NCI-H2107 treated with DMSO at 0.1 percent for 48 hours (cell line): ENCODE measurements around the gene NF1.
"Not testable (repeated sequence)": the region's sequence is repeated elsewhere in the genome, so short reads cannot be mapped to it uniquely, and the experiment has no call there.

Source experiments
- DNase-seq: peaks from one replicate; lab custom pipeline; 2025; ENCODE audit not compliant: unreplicated experiment; lab: John Stamatoyannopoulos, UW

NF1 gene

DNA sequence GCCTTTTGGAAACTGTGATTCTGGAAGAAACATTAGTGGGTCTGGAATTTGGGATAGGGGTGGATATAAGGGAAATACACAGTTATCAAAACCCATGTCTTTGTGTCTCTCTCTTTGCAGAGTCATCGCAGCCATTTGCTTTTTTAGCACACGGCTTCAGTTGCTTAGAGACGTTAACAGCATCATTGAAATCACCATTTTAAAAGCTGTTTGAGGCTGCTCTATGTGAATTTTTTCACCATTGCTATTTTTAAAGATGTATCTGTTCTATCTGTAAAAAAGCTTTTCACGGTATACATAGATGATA lies 155.0 kb downstream of the NF1 start:
- DNase-seq, result no peak

DNA sequence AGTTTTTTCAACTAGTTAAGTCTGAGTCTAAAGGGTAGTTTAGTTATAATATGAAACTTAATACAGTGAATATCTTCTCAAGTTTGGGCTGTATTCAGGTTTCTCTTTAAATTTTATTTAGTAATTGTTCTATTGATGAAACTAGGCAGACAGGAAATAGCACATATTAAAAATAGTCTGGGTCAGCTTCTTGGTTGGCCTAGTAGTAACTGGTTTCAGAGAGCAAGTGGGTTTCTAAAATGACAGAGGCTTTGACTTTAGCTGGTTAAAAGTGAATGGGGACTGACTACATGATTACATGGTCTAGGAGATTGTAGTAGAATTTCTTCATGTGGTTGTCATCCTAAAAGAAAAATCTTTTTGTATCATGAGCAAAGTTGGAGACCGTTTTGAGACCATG lies 155.5 kb downstream of the NF1 start:
- DNase-seq, result no peak

DNA sequence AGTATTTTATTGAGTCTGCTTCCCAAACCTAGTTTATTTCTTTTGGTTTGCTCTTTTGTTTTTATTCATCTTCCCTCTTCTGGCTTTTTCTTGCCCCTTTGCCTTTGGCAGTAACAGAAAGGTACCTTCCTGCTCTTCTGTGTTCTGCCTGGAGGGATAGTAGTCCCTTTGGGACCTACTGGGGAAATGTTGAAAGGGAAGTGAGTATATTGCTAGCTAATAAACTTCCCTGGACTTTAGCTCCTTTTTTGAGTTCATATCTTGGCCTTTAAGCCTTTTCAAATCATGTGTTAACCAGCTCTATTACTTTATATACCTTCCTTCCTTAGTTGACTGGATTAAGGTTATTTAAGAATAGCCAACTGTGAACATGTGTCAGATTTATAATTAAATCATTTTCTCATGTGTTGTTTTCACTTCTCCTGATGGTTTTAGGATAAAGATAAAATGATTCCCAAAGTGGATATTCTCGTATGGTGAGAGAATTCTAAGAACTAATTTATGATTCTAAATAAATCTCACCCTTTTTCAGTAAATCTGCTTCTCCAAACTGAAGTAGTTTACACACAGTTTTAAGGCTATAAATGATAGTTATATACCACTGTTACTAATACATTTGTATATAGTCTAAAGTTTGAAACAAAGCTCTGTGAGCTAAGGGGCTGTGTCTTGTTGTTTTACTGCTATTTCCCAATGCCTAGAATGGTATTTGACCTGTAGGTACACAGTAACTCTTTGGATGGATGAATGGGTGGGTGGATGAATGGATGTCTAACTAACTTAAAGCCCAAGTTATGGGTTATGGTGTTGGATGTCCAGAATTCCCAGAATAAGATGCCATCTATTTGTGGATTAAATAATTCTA lies 156.6 kb downstream of the NF1 start:
- DNase-seq, result no peak

DNA sequence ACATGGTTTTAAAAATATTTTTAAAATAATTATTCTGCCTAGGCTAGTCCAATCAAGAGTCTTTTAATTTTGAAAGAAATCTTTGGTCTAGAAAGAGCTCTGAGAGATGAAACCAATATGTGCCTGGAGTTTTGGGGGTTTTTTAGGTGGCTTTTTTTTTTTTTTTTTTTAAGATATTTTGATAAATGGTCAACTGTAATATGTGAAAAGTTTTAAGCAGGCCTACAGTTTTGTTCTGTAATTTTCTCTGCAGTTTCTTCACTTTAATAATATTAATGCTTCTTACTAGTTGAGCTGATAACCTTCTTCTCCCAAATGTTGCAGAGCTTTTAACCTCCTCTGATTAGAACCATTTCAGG lies 157.2 kb downstream of the NF1 start:
- DNase-seq, result no peak

DNA sequence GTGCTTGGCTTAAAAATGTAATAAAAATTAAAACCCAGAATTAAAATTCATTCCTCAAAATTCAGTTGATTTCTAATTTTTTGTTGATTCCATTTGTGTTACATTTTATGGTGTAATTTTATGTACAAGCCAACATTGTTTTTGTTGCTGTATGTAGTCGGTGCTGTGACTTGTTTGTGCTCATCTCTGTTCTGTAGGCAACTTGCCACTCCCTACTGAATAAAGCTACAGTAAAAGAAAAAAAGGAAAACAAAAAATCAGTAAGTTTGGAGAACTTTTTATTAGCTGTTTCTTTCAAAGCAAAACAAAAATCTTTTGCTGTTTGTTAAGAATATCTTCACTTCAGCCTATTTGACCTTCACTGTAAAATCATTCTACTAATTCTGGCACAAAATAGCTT lies 158.0 kb downstream of the NF1 start:
- DNase-seq, result no peak

DNA sequence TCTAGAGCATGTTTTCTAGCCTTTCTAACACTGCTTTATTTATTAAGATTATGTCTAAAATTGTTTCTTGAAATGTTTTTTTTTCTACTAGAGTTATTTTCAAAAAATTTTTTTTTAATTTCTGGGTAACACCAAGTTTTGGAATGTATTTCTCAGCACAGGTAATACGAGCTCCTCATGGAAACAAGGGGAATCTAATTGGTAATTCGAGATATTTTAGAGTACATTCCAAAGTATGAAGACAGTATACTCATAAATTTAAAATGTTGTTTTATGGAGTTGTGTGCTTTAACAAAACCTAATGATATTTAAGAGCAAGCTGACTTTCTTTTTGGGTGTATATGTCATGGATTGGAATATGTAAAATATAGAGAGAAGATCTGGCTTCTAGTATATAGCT lies 159.9 kb downstream of the NF1 start:
- DNase-seq, result no peak

DNA sequence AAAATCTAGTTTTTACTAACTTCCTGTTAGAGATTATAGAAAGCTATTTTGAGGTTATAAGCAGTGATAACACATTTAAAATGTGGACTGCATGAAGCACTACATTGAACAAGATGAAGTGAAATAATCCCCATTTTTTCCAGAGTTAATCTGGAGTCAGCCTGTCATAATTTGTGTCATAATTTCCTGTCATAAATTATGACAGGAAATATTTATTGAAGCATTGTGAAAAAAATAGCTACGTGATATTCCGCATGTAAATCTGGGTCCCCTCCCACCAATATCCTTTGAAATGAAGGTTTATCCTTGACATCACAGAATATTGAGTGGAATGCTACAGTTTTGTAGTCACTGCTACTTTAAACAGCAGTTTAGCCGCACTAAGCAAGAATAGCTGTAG lies 162.2 kb downstream of the NF1 start:
- no peak for DNase-seq

DNA sequence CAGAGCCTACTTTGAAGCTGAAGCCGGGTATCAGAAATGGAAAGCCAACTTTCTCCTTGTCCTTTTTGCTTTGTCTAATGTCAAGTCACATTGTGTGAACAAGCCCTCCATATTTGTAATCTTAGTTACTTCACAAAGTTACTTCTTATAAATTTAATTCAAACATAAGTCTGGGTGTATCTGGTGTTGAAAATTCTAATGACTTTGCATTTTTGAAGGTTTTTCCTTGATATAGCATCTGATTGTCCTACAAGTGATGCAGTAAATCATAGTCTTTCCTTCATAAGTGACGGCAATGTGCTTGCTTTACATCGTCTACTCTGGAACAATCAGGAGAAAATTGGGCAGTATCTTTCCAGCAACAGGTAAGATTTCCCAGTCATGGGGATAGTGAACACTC lies 165.4 kb downstream of the NF1 start:
- DNase-seq, result no peak

DNA sequence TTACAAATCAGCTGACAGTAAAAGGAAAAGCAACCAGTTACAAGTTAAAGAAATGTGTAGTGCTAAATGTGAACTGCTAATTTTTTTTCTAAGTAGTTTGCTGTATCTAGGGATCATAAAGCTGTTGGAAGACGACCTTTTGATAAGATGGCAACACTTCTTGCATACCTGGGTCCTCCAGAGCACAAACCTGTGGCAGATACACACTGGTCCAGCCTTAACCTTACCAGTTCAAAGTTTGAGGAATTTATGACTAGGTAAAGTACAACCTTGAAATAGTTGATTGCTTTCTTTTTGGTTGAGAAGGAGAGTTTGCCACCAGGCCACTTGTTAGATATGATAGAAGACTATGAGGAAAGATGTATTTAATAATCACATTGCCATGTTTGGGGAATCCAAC lies 166.8 kb downstream of the NF1 start:
- no peak for DNase-seq

DNA sequence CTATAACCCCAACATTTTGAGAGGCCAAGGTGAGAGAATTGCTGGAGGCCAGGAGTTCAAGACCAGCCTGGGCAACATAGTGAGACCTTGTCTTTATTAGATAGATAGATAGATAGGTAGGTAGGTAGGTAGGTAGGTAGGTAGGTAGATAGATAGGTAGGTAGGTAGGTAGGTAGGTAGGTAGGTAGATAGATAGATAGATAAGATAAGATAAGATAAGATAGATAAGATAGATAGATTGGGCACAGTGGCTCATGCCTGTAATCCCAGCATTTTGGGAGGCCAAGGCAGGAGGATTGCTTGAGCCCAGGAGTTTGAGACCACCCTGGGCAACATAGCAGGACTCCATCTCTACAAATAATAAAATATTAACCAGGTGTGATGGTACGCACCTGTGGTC lies 168.1 kb downstream of the NF1 start:
- DNase-seq, result not testable (repeated sequence)

DNA sequence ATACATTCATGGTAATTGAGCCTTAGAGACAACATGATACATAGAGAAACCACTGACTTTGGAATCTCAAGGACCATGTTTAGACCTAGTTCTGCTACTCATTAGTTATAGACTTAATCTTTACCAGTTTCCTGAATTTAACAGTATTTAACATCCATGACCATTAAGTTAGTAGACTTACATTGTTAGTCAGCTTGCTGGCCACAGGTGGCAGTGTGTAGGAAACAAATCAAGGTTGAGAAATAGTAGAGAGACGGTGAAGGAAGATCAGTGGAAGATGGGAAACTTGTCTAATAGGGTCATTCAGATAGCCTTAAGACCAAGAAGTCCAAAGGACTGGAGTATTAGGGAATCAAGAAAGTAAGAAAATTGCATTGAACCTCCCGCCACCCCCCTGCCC lies 171.3 kb downstream of the NF1 start:
- DNase-seq, result no peak

DNA sequence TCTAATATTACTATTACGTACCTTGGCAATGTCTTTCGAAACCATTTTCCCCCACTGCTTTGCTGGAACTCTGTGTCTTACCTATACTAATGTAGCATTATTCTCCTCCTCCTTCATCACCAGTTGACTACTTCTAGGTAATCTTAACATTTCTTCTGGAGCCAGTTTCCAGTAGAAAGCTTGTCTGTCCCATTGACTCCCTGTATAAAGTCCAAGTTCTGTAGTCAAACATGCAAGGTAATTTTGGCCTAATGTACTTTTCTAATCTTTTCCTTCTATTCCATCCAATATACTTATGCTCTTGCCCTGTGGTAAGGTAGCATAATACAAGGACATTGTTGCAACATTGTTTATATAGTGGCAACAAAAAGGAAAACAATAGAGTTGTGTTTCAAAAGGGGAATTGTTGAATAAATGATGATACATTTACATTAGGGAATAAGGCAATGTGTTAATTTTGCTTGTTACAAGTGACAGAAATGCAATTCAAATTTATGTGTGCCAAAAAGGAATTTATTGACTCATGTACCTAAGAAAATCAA lies 174.3 kb downstream of the NF1 start:
- no peak for DNase-seq

DNA sequence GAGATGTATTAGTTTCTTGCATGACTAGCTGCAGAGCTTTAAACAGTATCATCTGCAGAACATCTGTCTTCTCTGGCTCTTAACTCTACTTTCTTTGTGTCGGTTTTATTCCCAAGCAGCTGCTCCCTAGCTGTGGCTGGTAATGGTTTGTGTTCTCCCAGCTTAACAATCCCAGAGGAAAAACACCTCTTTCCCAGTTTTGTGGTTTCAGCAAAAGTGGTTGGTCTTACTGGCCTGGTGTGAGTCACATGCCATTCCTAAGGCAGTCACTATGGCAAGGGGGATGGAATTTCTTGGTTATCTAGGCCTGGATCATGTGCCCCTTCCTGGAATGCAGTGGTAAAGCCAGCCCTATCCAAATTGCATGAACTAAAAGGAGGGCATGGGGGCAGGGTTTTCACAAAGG lies 174.8 kb downstream of the NF1 start:
- DNase-seq, result peak; percentile 40

DNA sequence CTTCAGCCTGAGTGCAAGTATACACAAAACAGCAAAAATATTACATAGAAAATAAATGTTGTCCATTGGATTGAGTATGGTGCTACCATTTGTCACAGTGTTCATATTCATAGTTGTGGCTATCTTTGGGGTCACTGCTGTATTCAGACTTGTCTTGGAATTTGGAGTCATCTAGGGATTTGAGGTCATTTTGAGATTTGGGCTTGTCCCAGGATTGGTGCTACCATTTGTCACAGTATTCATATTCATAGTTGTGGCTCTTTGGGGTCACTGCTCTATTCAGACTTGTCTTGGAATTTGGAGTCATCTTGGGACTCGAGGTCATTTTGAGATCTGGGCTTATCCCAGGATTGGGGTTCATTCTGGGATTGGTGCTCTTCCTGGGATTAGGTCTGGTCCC lies 177.5 kb downstream of the NF1 start:
- DNase-seq, result no peak

DNA sequence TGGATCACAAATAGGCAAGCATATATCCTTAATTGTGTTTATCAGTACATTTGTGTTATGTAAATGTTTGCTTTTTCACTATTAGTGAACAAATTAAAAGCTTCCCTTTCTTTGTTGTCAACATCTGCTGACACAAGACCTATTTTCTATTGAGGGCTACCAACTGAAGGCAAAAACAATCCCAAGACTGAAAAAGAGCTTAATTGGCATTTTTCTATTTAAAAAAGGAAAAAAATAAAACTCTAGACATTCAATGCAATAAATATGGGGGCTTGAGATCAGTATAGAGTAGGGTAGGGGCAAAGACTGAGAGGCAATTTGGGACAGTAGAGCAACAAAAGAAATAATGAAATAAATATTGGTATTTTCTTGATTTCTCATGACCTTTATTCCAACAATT lies 178.0 kb downstream of the NF1 start:
- DNase-seq, result no peak

DNA sequence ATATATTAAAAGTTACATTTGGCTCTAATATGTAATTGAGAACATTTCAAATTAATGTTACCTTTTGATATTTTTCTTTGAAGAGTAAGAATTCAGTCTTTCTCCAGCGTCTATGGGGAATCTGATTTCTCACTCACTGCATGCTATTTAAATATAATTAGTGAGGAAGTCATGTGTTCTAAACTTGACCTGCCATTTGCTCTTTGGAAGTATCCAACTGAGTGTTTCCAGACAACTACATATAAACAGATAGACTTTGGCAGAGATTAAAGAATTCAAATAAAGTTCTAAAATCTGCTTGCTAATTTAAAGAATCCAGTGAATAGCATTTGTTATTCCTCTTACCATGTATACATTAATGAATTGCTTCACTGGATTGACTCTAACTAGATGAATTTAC lies 178.7 kb downstream of the NF1 start:
- DNase-seq, result no peak

DNA sequence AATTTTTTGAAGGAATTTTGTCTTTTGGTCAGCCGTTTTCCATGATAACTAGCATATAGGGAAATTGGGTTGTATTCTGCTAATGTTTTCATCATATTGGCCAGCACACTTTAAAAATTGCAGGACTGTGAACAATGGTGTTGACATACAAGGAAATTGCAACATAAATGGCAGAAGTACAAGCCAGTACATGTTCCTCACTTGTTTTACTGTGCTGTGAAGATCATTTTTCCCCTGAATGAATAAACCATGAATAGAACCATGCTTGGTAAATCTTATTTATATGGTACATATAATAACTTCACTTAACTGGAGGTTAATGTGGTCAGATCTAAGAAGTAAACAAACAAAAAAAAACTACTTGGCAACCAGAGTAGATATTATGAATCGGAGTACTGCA lies 179.5 kb downstream of the NF1 start:
- DNase-seq, result peak; percentile 78

DNA sequence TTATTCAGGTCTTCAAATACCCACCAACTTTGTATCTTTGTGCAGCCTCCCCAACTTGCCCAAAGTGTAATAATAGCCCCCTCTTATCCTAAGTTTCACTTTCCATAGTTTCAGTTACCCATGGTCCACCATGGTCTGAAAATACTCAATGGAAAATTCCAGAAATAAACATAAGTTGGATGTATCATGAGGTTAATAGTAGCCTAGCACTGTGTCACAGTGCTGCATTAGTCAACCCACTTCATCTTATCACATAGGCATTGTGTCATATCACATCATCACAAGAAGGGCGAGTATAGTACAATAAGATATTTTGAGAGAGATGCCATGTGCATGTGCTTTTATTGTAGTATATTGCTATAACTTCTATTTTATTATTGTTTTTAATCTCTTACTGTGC lies 180.3 kb downstream of the NF1 start:
- DNase-seq, result no peak

DNA sequence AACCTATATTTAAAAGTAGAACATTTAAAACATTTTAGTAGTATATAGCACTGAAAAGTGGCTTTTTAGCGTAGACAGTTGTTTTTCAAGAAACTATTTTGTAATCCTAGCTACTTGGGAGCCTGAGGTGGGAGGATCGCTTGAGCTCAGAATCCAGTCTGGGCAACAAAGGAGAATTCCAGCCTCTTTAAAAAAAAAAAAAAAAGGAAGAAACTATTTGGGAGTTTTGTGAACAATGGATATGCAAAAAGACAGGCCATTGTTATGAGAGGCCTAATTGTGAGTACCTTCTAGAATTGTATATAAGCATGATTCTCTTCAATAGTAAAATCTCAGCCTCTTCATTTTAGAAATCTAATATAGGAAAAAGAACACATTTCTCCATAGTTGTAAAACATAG lies 184.6 kb downstream of the NF1 start:
- DNase-seq, result no peak

DNA sequence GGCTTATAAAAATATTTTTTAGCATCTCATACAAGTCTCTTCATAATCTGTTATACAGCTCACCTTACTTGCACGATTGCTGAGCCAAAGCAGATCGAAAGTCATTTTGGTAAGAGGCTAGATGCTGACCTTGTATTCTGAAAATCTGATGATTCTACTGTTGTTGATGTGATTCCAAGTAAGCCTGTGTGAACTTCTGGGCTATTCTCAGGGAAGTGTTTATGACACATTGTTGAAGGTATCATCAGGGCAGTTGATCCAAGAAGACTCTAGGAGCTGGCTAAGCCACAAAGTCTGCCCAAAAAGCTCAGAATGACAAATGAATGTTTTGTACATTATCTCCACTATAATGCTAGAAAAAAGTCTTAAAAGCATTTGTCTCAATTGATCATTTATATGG lies 186.3 kb downstream of the NF1 start:
- no peak for DNase-seq

DNA sequence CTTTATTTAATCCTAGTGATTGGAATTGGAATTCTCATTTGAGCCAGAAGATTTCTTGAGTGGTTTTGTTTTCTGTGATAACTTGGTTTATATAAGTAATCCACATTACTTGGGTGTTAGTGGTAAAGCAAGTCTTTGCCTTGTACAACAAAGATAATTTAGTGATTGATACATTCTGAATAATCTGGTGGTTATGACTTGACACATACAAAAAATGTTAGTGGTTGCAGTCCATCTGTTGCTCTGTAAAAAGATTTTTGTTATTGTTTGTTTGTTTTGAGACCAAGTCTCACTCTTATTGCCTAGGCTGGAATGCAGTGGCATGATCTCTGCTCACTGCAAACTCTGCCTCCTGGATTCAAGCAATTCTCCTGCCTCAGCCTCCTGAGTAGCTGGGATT lies 189.1 kb downstream of the NF1 start:
- DNase-seq, result no peak

DNA sequence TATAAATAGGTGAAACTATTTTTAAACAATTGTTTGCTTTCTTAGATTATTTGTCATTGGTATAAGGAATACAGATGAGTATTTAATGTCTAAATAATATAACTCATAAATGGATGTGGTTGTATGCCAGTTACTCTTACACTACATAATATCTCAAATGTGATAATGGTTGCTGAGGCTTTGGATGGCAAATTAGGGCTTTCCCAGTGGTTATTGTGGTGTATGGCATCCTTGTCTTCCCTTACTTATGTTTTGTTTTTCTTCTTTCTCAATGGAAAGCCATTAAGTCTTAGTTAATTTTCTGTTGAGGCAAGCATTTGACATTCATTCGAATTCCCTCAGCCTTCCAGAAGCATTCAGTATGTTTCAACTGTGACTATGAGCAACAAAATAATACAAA lies 191.8 kb downstream of the NF1 start:
- DNase-seq, result no peak

DNA sequence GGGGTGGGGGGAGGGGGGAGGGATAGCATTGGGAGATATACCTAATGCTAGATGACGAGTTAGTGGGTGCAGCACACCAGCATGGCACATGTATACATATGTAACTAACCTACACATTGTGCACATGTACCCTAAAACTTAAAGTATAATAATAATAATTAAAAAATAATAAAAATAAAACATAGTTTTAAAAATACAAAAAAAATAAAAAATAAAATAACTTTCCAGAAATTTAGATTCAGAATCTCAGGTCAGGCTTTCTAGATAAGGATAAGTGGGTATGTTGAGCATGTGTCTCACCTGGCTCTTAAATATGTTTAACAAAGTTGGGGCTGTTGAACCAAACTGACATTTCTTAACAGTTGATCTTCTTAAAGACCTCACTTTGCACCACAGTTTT lies 193.2 kb downstream of the NF1 start:
- not testable (repeated sequence) for DNase-seq
